Gastrocnemius medialis (tissue), 4 donors: ENCODE results near the gene ARMH1. TPM values are rescaled to one million over a fixed set of nuclear protein-coding genes. Genes with fewer than 3 reads are reported as not detected.

Source experiments
- ATAC-seq, 2 donors: fragments of 150-250 bp; one replicate each; pipeline ENCODE4 v1.9.1; 2016
- DNase-seq, 2 donors: peaks; one replicate each; pipeline ENCODE4 v3.0.0-alpha.2; 2019
- H3K27ac ChIP-seq, 4 donors: fragments of 200-600 bp; sonication (generic); 1 replicate in 1 of 4; 2 replicates in 3 of 4; pipeline ENCODE4 v1.5.1; 2016 to 2018; ENCODE audit warnings: mild to moderate bottlenecking in 2 of 4, moderate library complexity in 1 of 4
- H3K27me3 ChIP-seq, 3 donors: fragments of 200-600 bp; sonication (generic) in 2 of 3; 1 replicate in 1 of 3; 2 replicates in 2 of 3; pipeline versions ENCODE4 v1.5.1 to v1.6.0; 2016 to 2019; ENCODE audit warnings: mild to moderate bottlenecking in 1 of 3, moderate library complexity in 1 of 3
- H3K36me3 ChIP-seq, 2 donors: fragments of 200-600 bp; sonication (generic) in 1 of 2; one replicate each; pipeline ENCODE4 v1.5.1; 2017 to 2018
- H3K4me1 ChIP-seq, 2 donors: fragments of 200-600 bp; sonication (generic) in 1 of 2; one replicate each; pipeline ENCODE4 v1.5.1; 2016 to 2017; ENCODE audit warnings: mild to moderate bottlenecking in 2 of 2
- H3K4me3 ChIP-seq, 4 donors: fragments of 200-600 bp; sonication (generic) in 3 of 4; 1 replicate in 1 of 4; 2 replicates in 3 of 4; pipeline ENCODE4 v1.5.1; 2016 to 2019; ENCODE audit warnings: mild to moderate bottlenecking in 2 of 4
- H3K9me3 ChIP-seq, 3 donors: fragments of 200-600 bp; sonication (generic) in 2 of 3; 1 replicate in 1 of 3; 2 replicates in 2 of 3; pipeline ENCODE4 v1.5.1; 2016 to 2019
- CTCF ChIP-seq, 5 experiments: fragments of 450-650 bp in 3 of 5; fragments of 200-600 bp in 2 of 5; sonication (generic) in 2 of 5; IDR thresholded peaks in 4 of 5; conservative IDR thresholded peaks in 1 of 5; 1 replicate in 4 of 5; 2 replicates in 1 of 5; pipeline ENCODE4 v1.5.1; 2016 to 2019; ENCODE audit warnings: antibody characterized with exemption in 5 of 5, mild to moderate bottlenecking in 3 of 5, moderate library complexity in 3 of 5
- POLR2A ChIP-seq, 2 donors: fragments of 450-650 bp; IDR thresholded peaks; one replicate each; pipeline ENCODE4 v1.6.1; 2017; ENCODE audit warnings: antibody characterized with exemption in 2 of 2, mild to moderate bottlenecking in 2 of 2, moderate library complexity in 2 of 2
- in situ Hi-C, 4 donors: fragments of 200-750 bp; cut with MboI; loops; one replicate each; pipeline versions ENCODE4 v1.15.0 to v1.8.0; 2017; ENCODE audit warnings: low sequenced_read_pairs in 4 of 4
- intact Hi-C: fragments of 100-400 bp; cut with DNase I; formaldehyde crosslinking; loops from one replicate; pipeline ENCODE4 v1.15.1; 2023; ENCODE audit warnings: low total_unique reads
- total RNA-seq, 4 donors: library from RNA; depleted of rRNA; stranded (reverse); fragments of >200 nt; gene quantifications; one replicate each; pipeline versions ENCODE4 v1.1.0 to v1.2.3, GENCODE V29; 2016

The ARMH1 gene
- total RNA-seq, 4 donors from 2014 or later: 0.78 TPM; not detected in 3

GRCh38 chr1:44718091-44718490 is 43.6 kb downstream of the ARMH1 start:
- intact Hi-C loops: no loop called here
- in situ Hi-C loops: no loop called here
- no peak for ATAC-seq
- Histone ChIP-seq H3K9me3 (no peaks in the 10 kb centered on the region), H3K36me3 (no peaks in the 10 kb centered on the region), H3K4me1 (peaks cover 6 to 8% of the 10 kb centered on the region in 2 donors), H3K27ac (no peak overlapping the region), H3K4me3 (no peak overlapping the region), H3K27me3 (peaks cover 0 to 5% (median 0%) of the 10 kb centered on the region in 3 donors)
- TF ChIP-seq CTCF (IDR thresholded peaks at IDR 0.05 in 4 of 5, conservative IDR thresholded peaks at IDR 0.05 in 1 of 5): no peak
- TF ChIP-seq POLR2A (IDR thresholded peaks at IDR 0.05): no peak
- no peak for DNase-seq

- intact Hi-C loops: no loop called here
- ATAC-seq: no peak
- TF ChIP-seq POLR2A (IDR thresholded peaks at IDR 0.05) (no peak), CTCF (IDR thresholded peaks at IDR 0.05 in 4 of 5, conservative IDR thresholded peaks at IDR 0.05 in 1 of 5) (no peak)
- H3K9me3 ChIP-seq: no peaks in the 10 kb centered on the region
- peaks cover 0 to 5% (median 0%) of the 10 kb centered on the region in 3 donors for H3K27me3 ChIP-seq
- H3K4me3 ChIP-seq: no peak overlapping the region
- H3K27ac ChIP-seq: no peak overlapping the region
- peaks cover 2 to 8% of the 10 kb centered on the region in 2 donors for H3K4me1 ChIP-seq
- no peak for DNase-seq
- in situ Hi-C loops: no loop called here
- H3K36me3 ChIP-seq: no peaks in the 10 kb centered on the region
Measured at GRCh38 chr1:44719318-44719717, 44.8 kb downstream of the ARMH1 start.

- Histone ChIP-seq H3K4me1 (peaks cover 0 to 3% of the 10 kb centered on the region in 2 donors), H3K27ac (no peak overlapping the region), H3K27me3 (peaks cover 0 to 5% (median 0%) of the 10 kb centered on the region in 3 donors), H3K36me3 (no peaks in the 10 kb centered on the region), H3K9me3 (no peaks in the 10 kb centered on the region), H3K4me3 (no peak overlapping the region)
- in situ Hi-C loops: no loop called here
- no peak for DNase-seq
- ATAC-seq: no peak
- TF ChIP-seq CTCF (IDR thresholded peaks at IDR 0.05 in 4 of 5, conservative IDR thresholded peaks at IDR 0.05 in 1 of 5): no peak
- TF ChIP-seq POLR2A (IDR thresholded peaks at IDR 0.05): no peak
- intact Hi-C loops: no loop called here
Measured at GRCh38 chr1:44720281-44720680, 45.8 kb downstream of the ARMH1 start.

GRCh38 chr1:44721485-44722361 is 47.2 kb downstream of the ARMH1 start:
- Histone ChIP-seq H3K27me3 (peaks cover 0 to 5% (median 0%) of the 10 kb centered on the region in 3 donors), H3K4me3 (no peak overlapping the region), H3K9me3 (no peaks in the 10 kb centered on the region), H3K36me3 (no peaks in the 10 kb centered on the region), H3K27ac (peak overlapping the region in 2 of 4 donors; percentile 34 to 42), H3K4me1 (no peaks in the 10 kb centered on the region)
- in situ Hi-C loops: no loop called here
- intact Hi-C loops: no loop called here
- no peak for TF ChIP-seq CTCF (IDR thresholded peaks at IDR 0.05 in 4 of 5, conservative IDR thresholded peaks at IDR 0.05 in 1 of 5)
- peak; percentile 19 to 73 for TF ChIP-seq POLR2A (IDR thresholded peaks at IDR 0.05)
- DNase-seq (peak; percentile 12 to 56), ATAC-seq (peak; percentile 55 to 84)
